TTC549 (cell line): ENCODE measurements around the gene MEIG1.
"Not testable (repeated sequence)": the region's sequence is repeated elsewhere in the genome, so short reads cannot be mapped to it uniquely, and the experiment has no call there.

Experiments used
- FAIRE-seq: peaks from 2 replicates; lab custom pipeline; 2012; peaks lifted over from hg19 to GRCh38; lab: Jason Lieb, UNC

The MEIG1 gene

GRCh38 chr10:14959221-14960057 lies at the start of gene MEIG1:
MEIG1 (plus strand) TSS chr10:14959388; CDS start chr10:14966469, 7,081 bp downstream.
- FAIRE-seq = no peak

- no peak for FAIRE-seq
These were observed 48.2 kb upstream of the MEIG1 start for GRCh38 chr10:14910953-14911352.

GRCh38 chr10:14911801-14912200 lies 47.4 kb upstream of the MEIG1 start:
- no peak for FAIRE-seq

- FAIRE-seq = no peak
These were observed 42.6 kb upstream of the MEIG1 start for GRCh38 chr10:14916600-14916999.

- FAIRE-seq = no peak
These were observed 41.4 kb upstream of the MEIG1 start for GRCh38 chr10:14917827-14918226.

GRCh38 chr10:14918964-14919363 lies 40.2 kb upstream of the MEIG1 start:
- no peak for FAIRE-seq

GRCh38 chr10:14924013-14924412 lies 35.2 kb upstream of the MEIG1 start:
- no peak for FAIRE-seq

GRCh38 chr10:14925268-14925667 lies 33.9 kb upstream of the MEIG1 start:
- FAIRE-seq = no peak

- FAIRE-seq = no peak
These were observed 33.1 kb upstream of the MEIG1 start for GRCh38 chr10:14926061-14926470.

- no peak for FAIRE-seq
These were observed 32.3 kb upstream of the MEIG1 start for GRCh38 chr10:14926722-14927416.

GRCh38 chr10:14930610-14931009 lies 28.6 kb upstream of the MEIG1 start:
- no peak for FAIRE-seq

- no peak for FAIRE-seq
These were observed 22.6 kb upstream of the MEIG1 start for GRCh38 chr10:14936584-14936983.

GRCh38 chr10:14938971-14939370 lies 20.2 kb upstream of the MEIG1 start:
- not testable (repeated sequence) for FAIRE-seq

GRCh38 chr10:14942147-14942949 lies 16.8 kb upstream of the MEIG1 start:
- FAIRE-seq = not testable (repeated sequence)

- FAIRE-seq = not testable (repeated sequence)
These were observed 16.2 kb upstream of the MEIG1 start for GRCh38 chr10:14942950-14943338.

GRCh38 chr10:14945108-14945507 lies 14.1 kb upstream of the MEIG1 start:
- no peak for FAIRE-seq

GRCh38 chr10:14947268-14947667 lies 11.9 kb upstream of the MEIG1 start:
- FAIRE-seq = no peak

GRCh38 chr10:14949291-14949690 lies 9.9 kb upstream of the MEIG1 start:
- no peak for FAIRE-seq

GRCh38 chr10:14952851-14953423 lies 6.3 kb upstream of the MEIG1 start:
- no peak for FAIRE-seq

- no peak for FAIRE-seq
These were observed 5.7 kb upstream of the MEIG1 start for GRCh38 chr10:14953424-14954000.

GRCh38 chr10:14954001-14954770 lies 5.0 kb upstream of the MEIG1 start, which contains the start of gene DCLRE1C:
DCLRE1C (minus strand) TSS chr10:14954096; CDS start chr10:14954010, 86 bp downstream.
- no peak for FAIRE-seq
